Body of pancreas (tissue), 4 donors: ENCODE data around the gene RDH14.

Experiments used
- POLR2A ChIP-seq, 3 donors: fragments of 450-650 bp; IDR thresholded peaks; one replicate each; pipeline ENCODE4 v1.6.1; 2016; ENCODE audit warnings: antibody characterized with exemption in 3 of 3, mild to moderate bottlenecking in 2 of 3
- TF ChIP-seq, protein P1 (sequence below), 7 experiments: fragments of 450-650 bp in 4 of 7; fragments of 200-600 bp in 3 of 7; sonication (generic) in 3 of 7; IDR thresholded peaks; one replicate each; pipeline ENCODE4 v1.5.1; 2016 to 2019; ENCODE audit warnings: antibody characterized with exemption in 7 of 7

DNA sequence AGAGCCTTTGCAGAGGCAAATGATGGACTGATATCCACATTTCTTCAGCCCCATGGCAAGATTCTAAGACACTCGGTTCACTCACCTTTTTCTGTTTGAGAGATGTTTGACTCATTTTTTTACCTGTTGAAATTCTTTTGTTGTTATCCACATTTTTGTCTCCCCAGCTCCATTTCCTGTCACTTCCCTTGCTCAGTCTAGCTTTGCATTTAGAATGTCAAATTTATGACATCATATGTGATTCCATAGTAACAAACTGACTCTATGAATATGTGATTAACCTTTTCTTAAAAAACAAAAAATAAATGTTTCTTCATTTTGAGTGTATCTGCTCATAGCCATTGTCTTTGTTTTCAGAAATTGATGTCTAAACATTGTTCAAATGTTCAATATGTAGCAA lies 28.9 kb upstream of the RDH14 start, which contains the start of gene NT5C1B:
- TF ChIP-seq, protein P1, sequence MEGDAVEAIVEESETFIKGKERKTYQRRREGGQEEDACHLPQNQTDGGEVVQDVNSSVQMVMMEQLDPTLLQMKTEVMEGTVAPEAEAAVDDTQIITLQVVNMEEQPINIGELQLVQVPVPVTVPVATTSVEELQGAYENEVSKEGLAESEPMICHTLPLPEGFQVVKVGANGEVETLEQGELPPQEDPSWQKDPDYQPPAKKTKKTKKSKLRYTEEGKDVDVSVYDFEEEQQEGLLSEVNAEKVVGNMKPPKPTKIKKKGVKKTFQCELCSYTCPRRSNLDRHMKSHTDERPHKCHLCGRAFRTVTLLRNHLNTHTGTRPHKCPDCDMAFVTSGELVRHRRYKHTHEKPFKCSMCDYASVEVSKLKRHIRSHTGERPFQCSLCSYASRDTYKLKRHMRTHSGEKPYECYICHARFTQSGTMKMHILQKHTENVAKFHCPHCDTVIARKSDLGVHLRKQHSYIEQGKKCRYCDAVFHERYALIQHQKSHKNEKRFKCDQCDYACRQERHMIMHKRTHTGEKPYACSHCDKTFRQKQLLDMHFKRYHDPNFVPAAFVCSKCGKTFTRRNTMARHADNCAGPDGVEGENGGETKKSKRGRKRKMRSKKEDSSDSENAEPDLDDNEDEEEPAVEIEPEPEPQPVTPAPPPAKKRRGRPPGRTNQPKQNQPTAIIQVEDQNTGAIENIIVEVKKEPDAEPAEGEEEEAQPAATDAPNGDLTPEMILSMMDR (IDR thresholded peaks at IDR 0.05) = no peak
- no peak for TF ChIP-seq POLR2A (IDR thresholded peaks at IDR 0.05)
